B cell (primary cell): ENCODE measurements around the gene PRKCZ. TPM values are rescaled to one million over a fixed set of nuclear protein-coding genes. Genes with fewer than 3 reads are reported as not detected.

Experiments used
- ATAC-seq: fragments of 200-7000 bp; cut with Tn5 transposase; one replicate; pipeline ENCODE4 v1.10.0; 2021; ENCODE audit warnings: low read depth, mild to moderate bottlenecking, moderate number of reproducible peaks, moderate library complexity
- CTCF ChIA-PET: fragments of 350-600 bp; sonication (Branson Sonifier 250); formaldehyde crosslinking; loops from one replicate; lab custom pipeline; 2021; ENCODE audit warnings: antibody characterized with exemption, inconsistent platforms; lab: Charles Lee
- POLR2A ChIA-PET: fragments of 350-600 bp; sonication (Branson Sonifier 250); formaldehyde crosslinking; loops from one replicate; lab custom pipeline; 2021; ENCODE audit warnings: antibody characterized with exemption; lab: Charles Lee
- DNase-seq: peaks from one replicate; pipeline ENCODE4 v3.0.0; 2013
- H2AFZ ChIP-seq: 2 replicates; pipeline ENCODE4 v1.6.1; 2012; ENCODE audit warnings: mild to moderate bottlenecking, low read depth, low read length; ENCODE audit not compliant: insufficient read depth, poor library complexity, severe bottlenecking
- H3K27ac ChIP-seq, 2 donors: 1 replicate in 1 of 2; 2 replicates in 1 of 2; pipeline ENCODE4 v1.5.1; 2012 to 2013; ENCODE audit warnings: low read length in 2 of 2, mild to moderate bottlenecking in 2 of 2, moderate library complexity in 1 of 2
- H3K27me3 ChIP-seq, 4 experiments: fragments of 200-600 bp in 1 of 4; sonication (generic) in 1 of 4; replicated peaks in 1 of 4; 1 replicate in 2 of 4; 2 replicates in 2 of 4; pipeline versions ENCODE4 v1.6.1 to v1.7.0; 2013 to 2016; ENCODE audit warnings: low read length in 3 of 4, mild to moderate bottlenecking in 2 of 4, mixed read lengths in 1 of 4, moderate library complexity in 1 of 4; ENCODE audit not compliant: insufficient read depth in 4 of 4, control insufficient read depth in 3 of 4; ENCODE audit errors: control extremely low read depth in 1 of 4
- H3K36me3 ChIP-seq, 2 experiments: replicated peaks in 1 of 2; 1 replicate in 1 of 2; 2 replicates in 1 of 2; pipeline versions ENCODE4 v1.6.1 to v1.7.1; 2013; ENCODE audit warnings: low read length in 1 of 2; ENCODE audit not compliant: insufficient read depth in 2 of 2, control insufficient read depth in 1 of 2; ENCODE audit errors: control extremely low read depth in 1 of 2, extremely low read depth in 1 of 2
- H3K4me1 ChIP-seq, 2 donors: fragments of 200-600 bp in 1 of 2; sonication (generic) in 1 of 2; 1 replicate in 1 of 2; 2 replicates in 1 of 2; pipeline versions ENCODE4 v1.5.1 to v1.6.1; 2013 to 2017; ENCODE audit warnings: low read length in 2 of 2; ENCODE audit not compliant: control insufficient read depth in 2 of 2, insufficient read depth in 2 of 2
- H3K4me2 ChIP-seq: replicated peaks from 2 replicates; pipeline ENCODE3; 2012; ENCODE audit warnings: mild to moderate bottlenecking, low read depth, low read length; ENCODE audit not compliant: poor library complexity, severe bottlenecking
- H3K4me3 ChIP-seq, 5 experiments: fragments of 200-600 bp in 1 of 5; sonication (generic) in 1 of 5; 1 replicate in 3 of 5; 2 replicates in 2 of 5; pipeline versions ENCODE4 v1.5.1 to v1.7.0; 2011 to 2016; ENCODE audit warnings: low read length in 4 of 5, mild to moderate bottlenecking in 4 of 5, low read depth in 2 of 5, control low read depth in 1 of 5, moderate library complexity in 1 of 5; ENCODE audit not compliant: insufficient read depth in 1 of 5; ENCODE audit errors: control extremely low read depth in 1 of 5, extremely low read depth in 1 of 5
- H3K79me2 ChIP-seq: fragments of 200-600 bp; sonication (generic); one replicate; pipeline ENCODE4 v1.6.0; 2016; ENCODE audit warnings: low read length; ENCODE audit not compliant: control insufficient read depth, insufficient read depth
- H3K9ac ChIP-seq: fragments of 200-600 bp; sonication (generic); 2 replicates; pipeline ENCODE4 v1.6.1; 2017; ENCODE audit warnings: mild to moderate bottlenecking, low read length, moderate library complexity
- H3K9me3 ChIP-seq, 3 donors: one replicate each; pipeline versions ENCODE4 v1.6.1 to v1.7.1; 2013; ENCODE audit warnings: low read length in 2 of 3; ENCODE audit not compliant: control insufficient read depth in 2 of 3, insufficient read depth in 1 of 3; ENCODE audit errors: control extremely low read depth in 1 of 3
- H4K20me1 ChIP-seq: 2 replicates; pipeline ENCODE4 v1.6.0; 2012; ENCODE audit warnings: mild to moderate bottlenecking, low read length; ENCODE audit not compliant: insufficient read depth, control insufficient read depth, poor library complexity, severe bottlenecking
- H3K27ac Mint-ChIP-seq: one replicate; pipeline ENCODE4 v1.8.0; 2021; ENCODE audit warnings: mixed read lengths
- H3K27me3 Mint-ChIP-seq: one replicate; pipeline ENCODE4 v1.8.0; 2021; ENCODE audit warnings: mixed read lengths
- H3K4me1 Mint-ChIP-seq: one replicate; pipeline ENCODE4 v1.8.0; 2021; ENCODE audit warnings: mixed read lengths
- H3K4me3 Mint-ChIP-seq: one replicate; pipeline ENCODE4 v1.8.0; 2021; ENCODE audit warnings: mixed read lengths
- H3K9me3 Mint-ChIP-seq: one replicate; pipeline ENCODE4 v1.8.0; 2022; ENCODE audit warnings: mixed read lengths; ENCODE audit not compliant: insufficient read depth
- CTCF ChIP-seq: fragments of 200-600 bp; IDR thresholded peaks from one replicate; pipeline ENCODE4 v1.8.0; 2022; ENCODE audit warnings: antibody characterized with exemption, mild to moderate bottlenecking
- EZH2 ChIP-seq: IDR thresholded peaks from 2 replicates; pipeline ENCODE4 v1.6.1; 2012; ENCODE audit warnings: borderline replicate concordance, low read depth, mild to moderate bottlenecking, moderate library complexity, low read length; ENCODE audit not compliant: insufficient read depth, poor library complexity, severe bottlenecking
- WGBS: methylation state at CpG from one replicate; pipeline ENCODE4 v1.1.5; 2013; ENCODE audit warnings: missing lambda C conversion rate; ENCODE audit not compliant: insufficient coverage; 5-methylcytosine and 5-hydroxymethylcytosine counted together
- intact Hi-C: fragments of 100-400 bp; cut with micrococcal nuclease; formaldehyde crosslinking; loops from one replicate; pipeline ENCODE4 v1.10.0; 2022
- polyA plus RNA-seq: library from polyadenylated mRNA; depleted of rRNA; stranded (reverse); fragments of >200 nt; gene quantifications from 2 replicates; pipeline ENCODE4 v1.2.3, GENCODE V29; 2012
- total RNA-seq, 2 donors: library from RNA; stranded (reverse); fragments of 120-200 nt in 1 of 2; gene quantifications; 1 replicate in 1 of 2; 2 replicates in 1 of 2; pipeline versions ENCODE4 v1.2.3 to v1.2.4, GENCODE V29; 2013 to 2022

PRKCZ gene
- total and polyA plus RNA-seq, 2 donors (not counting 1 experiment from before 2014, with no cell fraction given) = 17.9 to 53.2 TPM

GRCh38 chr1:2097386-2098300 lies 47.4 kb downstream of the PRKCZ start:
- H3K9ac ChIP-seq = no peak overlapping the region
- Mint-ChIP-seq H3K4me3 (no peak overlapping the region), H3K9me3 (peaks cover 5% of the 10 kb centered on the region), H3K4me1 (peaks cover 20% of the 10 kb centered on the region), H3K27ac (no peak overlapping the region), H3K27me3 (no peaks in the 10 kb centered on the region)
- peaks cover 10 to 24% of the 10 kb centered on the region in 2 donors for H3K4me1 ChIP-seq
- CTCF ChIA-PET = interaction anchor here (1.0 kb wide), 1 partner anchor 43 kb away, joined by 3 read pairs; no protein-coding TSS in a partner anchor
- H3K4me3 ChIP-seq = no peak overlapping the region
- no peak overlapping the region for H3K4me2 ChIP-seq
- intact Hi-C loops = no loop called here
- H3K27me3 ChIP-seq = no peaks in the 10 kb centered on the region
- ATAC-seq = no peak
- H3K79me2 ChIP-seq = peaks cover 13% of the 10 kb centered on the region
- H4K20me1 ChIP-seq = peaks cover 27% of the 10 kb centered on the region
- peaks cover 0 to 29% (median 6%) of the 10 kb centered on the region in 3 donors for H3K9me3 ChIP-seq
- no peak overlapping the region for H2AFZ ChIP-seq
- H3K27ac ChIP-seq = no peak overlapping the region
- H3K36me3 ChIP-seq = no peaks in the 10 kb centered on the region
- POLR2A ChIA-PET = interaction anchor here (0.6 kb wide), 1 partner anchor 89 kb away, joined by 7 read pairs; no protein-coding TSS in a partner anchor
- DNase-seq = no peak
- TF ChIP-seq EZH2 (no peak), CTCF (no peak)
- 97% methylated on average over 18 of the region's 26 CpGs for WGBS

GRCh38 chr1:2098301-2098698 lies 48.1 kb downstream of the PRKCZ start:
- Histone ChIP-seq H3K9me3 (peaks cover 0 to 29% (median 6%) of the 10 kb centered on the region in 3 donors), H3K79me2 (peaks cover 12% of the 10 kb centered on the region), H3K36me3 (no peaks in the 10 kb centered on the region), H2AFZ (no peak overlapping the region), H3K9ac (no peak overlapping the region), H3K4me1 (peaks cover 10 to 24% of the 10 kb centered on the region in 2 donors), H3K27ac (no peak overlapping the region), H3K27me3 (no peaks in the 10 kb centered on the region), H3K4me2 (no peak overlapping the region), H3K4me3 (no peak overlapping the region), H4K20me1 (peaks cover 27% of the 10 kb centered on the region)
- Mint-ChIP-seq H3K9me3 (peaks cover 5% of the 10 kb centered on the region), H3K27me3 (no peaks in the 10 kb centered on the region), H3K4me1 (peaks cover 20% of the 10 kb centered on the region), H3K27ac (no peak overlapping the region), H3K4me3 (no peak overlapping the region)
- no peak for ATAC-seq
- no peak for DNase-seq
- no peak for TF ChIP-seq EZH2
- ChIA-PET CTCF (no interaction called here), POLR2A (interaction anchor here (0.6 kb wide), 1 partner anchor 88 kb away, joined by 7 read pairs; no protein-coding TSS in a partner anchor)
- WGBS = 94% methylated on average over 11 of the region's 11 CpGs
- intact Hi-C loops = no loop called here
